Measurements from ENCODE around the gene LPCAT1.
A peak's percentile ranks its signal among the peaks of the same experiment; 100 is the strongest.

LPCAT1 gene

DNA sequence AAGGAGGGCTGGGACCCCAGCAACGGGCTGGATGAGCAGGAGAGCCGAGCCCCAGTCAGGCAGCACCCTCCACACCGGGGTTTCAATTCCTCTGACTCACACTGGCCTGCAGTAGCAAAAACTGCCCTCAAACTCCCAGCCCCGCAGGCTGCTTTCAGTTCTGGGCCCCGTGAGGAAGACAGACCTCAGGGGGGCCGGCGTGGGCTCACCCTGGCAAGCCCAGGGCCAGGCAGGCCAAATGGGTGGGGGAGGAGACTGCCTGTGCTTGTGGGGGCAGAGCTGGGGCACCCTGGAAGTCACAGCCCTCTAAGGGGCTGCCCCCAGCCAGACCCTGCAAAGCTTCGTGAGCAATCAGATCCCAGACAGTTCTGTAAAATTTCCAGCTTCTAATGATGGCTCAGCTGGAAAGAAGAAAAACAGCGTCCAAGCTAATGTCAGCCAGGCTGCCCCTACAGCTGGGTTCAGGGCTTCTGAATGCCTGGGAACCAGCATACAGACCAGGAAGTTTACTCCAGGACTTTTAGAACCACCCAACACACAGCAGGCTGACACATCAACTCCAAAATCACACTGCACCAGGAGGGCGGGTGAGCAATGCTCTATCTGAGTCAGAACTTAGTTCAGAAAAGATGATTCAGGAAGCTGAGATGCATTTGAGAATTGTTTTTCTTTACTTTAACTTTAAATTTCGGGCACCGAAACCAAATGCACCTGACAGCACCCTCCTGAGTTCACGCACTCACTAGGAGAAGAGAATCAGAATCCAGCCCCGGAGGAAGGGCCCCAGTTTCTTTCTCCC lies 34.7 kb downstream of the LPCAT1 start:
- Histone ChIP-seq H3K9me3 (no peaks in the 10 kb centered on the region), H3K36me3 (replicated peaks) (peaks cover 65% of the 10 kb centered on the region), H3K27me3 (ENCODE audit: low read depth) (no peaks in the 10 kb centered on the region), H3K4me1 (no peaks in the 10 kb centered on the region), H3K4me3 (no peak overlapping the region)
- DNase-seq (ENCODE audit: low spot score in 2 of 2): no peak
- in situ Hi-C loops (cut with MboI; ENCODE audit: low sequenced_read_pairs): no loop called here

DNA sequence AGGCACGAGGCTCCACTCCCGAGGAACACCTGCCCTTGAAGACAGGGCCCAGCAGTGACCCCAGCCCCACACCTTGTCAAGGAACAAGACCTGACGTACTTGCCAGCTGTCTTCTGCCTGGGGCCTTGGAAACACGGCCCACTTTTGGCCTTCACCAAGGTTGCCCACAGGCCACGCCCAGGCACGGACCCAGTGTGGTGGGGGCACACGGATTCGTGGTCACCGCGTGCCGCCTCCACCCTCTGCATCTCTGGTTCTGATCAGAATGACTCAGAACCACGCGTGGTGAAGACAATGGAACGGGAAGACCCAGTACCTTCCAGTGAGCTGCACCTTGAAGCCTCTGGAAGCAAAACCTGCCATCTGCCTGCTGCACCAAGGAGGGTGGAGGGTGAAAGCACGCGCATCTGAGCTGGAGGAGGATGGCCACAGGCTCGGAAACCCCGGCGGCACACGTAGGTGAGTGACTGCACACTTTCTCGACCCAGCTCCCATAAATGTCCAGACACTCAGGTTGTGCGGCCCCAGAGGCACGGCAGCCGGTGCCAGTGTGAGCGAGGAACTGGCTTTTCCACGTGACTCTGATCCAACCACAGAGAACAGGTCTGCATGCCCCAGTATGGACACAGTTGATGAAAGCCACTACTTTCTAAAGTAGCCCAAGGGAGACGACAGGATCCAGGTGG lies 36.5 kb downstream of the LPCAT1 start:
- Histone ChIP-seq H3K27me3 (ENCODE audit: low read depth) (no peaks in the 10 kb centered on the region), H3K4me3 (no peak overlapping the region), H3K9me3 (no peaks in the 10 kb centered on the region), H3K36me3 (replicated peaks) (peaks cover 56% of the 10 kb centered on the region), H3K4me1 (no peaks in the 10 kb centered on the region)
- in situ Hi-C loops (cut with MboI; ENCODE audit: low sequenced_read_pairs): no loop called here
- no peak for DNase-seq (ENCODE audit: low spot score in 2 of 2)

DNA sequence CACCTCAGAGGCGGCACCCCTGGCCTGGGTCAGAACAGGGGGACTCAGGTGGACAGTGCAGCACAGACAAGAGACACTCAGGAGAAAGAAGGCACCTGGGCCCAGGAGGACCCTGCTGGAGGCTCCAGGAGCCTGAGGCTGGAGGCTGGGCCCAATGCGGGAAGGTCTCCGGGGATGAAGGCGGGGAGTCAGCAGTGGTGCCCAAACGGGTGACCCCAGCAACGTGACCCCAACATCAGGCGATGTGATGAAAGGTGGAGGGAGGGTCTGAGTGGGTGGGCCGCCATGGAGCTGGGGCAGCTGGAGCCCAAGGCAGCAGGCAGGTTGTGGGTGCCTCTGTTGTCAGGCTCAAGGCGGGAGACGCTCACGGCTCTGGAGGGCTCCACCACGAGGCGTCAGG lies 37.5 kb downstream of the LPCAT1 start:
- H3K27me3 ChIP-seq (ENCODE audit: low read depth): no peaks in the 10 kb centered on the region
- H3K36me3 ChIP-seq (replicated peaks): peaks cover 51% of the 10 kb centered on the region
- H3K4me1 ChIP-seq: no peaks in the 10 kb centered on the region
- DNase-seq (ENCODE audit: low spot score in 2 of 2): no peak
- in situ Hi-C loops (cut with MboI; ENCODE audit: low sequenced_read_pairs): no loop called here
- no peaks in the 10 kb centered on the region for H3K9me3 ChIP-seq
- no peak overlapping the region for H3K4me3 ChIP-seq

DNA sequence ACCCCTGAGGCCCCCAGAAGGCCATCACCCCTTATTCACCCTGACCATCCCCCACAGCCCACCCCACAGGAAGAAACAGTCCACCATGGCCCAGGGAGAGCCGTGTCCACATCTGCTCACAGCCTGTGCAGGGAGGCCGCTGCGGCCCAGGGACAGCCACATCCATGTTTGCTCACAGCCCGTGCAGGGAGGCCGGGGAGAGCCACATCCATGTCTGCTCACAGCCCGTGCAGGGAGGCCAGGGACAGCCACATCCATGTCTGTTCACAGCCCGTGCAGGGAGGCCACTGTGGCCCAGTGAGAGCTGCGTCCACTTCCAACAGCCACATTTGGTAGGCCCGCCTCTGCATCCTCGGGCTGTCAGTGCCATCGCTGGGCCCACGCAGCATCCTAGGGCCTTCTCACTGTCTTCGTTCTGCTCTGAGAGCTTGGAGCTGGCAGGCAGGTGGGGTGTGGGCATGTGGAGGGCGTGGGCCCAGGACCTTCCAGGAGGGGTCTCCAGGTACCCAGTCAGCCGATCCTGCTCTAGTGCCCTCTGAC lies 38.1 kb downstream of the LPCAT1 start:
- no peaks in the 10 kb centered on the region for H3K27me3 ChIP-seq (ENCODE audit: low read depth)
- no peak for DNase-seq (ENCODE audit: low spot score in 2 of 2)
- no peaks in the 10 kb centered on the region for H3K9me3 ChIP-seq
- H3K4me1 ChIP-seq: no peaks in the 10 kb centered on the region
- H3K36me3 ChIP-seq (replicated peaks): peaks cover 46% of the 10 kb centered on the region
- in situ Hi-C loops (cut with MboI; ENCODE audit: low sequenced_read_pairs): no loop called here
- H3K4me3 ChIP-seq: no peak overlapping the region

DNA sequence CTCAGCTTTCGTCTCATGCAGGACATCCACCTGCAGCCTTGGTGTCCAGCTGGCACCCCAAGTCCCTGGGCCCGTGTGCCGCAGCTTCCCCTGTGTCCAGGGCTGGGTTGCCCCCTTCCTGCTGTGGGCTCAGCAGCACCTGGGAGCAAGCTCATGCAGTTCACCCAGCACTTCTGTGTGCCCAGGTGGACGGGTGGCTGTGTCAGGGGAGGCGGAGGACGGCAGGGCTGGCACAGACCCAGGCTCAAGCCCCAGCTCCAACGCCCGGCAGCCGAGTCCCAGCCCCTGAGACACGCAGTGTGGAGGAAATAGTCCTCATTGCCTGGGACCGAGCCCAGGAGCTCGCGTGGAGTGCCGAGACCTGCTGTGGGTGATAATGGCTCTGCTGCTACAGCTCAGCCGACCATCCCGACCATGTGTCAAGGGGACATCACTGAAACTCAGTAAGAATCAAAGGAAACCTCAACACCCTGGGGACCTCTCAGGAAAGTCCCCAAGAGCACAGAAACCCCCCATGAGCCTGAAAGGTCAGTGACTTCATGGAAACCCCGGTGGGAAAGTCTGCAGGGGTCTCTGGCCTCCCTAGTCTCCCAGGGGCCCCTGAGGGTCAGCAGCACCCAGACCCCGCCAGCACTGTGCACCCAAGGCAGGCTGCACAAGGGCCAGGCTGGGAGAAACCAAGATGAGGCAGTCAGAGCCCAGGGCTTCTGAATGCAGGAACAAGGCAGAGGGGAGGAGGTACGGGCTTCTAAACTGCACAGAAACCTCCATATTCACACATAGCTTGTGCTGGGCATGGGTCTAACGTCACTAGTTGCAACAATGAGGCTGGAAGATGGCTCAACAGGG lies 38.8 kb downstream of the LPCAT1 start:
- Histone ChIP-seq H3K36me3 (replicated peaks) (peaks cover 40% of the 10 kb centered on the region), H3K9me3 (no peaks in the 10 kb centered on the region), H3K4me1 (no peaks in the 10 kb centered on the region), H3K27me3 (ENCODE audit: low read depth) (no peaks in the 10 kb centered on the region), H3K4me3 (no peak overlapping the region)
- in situ Hi-C loops (cut with MboI; ENCODE audit: low sequenced_read_pairs): no loop called here
- no peak for DNase-seq (ENCODE audit: low spot score in 2 of 2)

DNA sequence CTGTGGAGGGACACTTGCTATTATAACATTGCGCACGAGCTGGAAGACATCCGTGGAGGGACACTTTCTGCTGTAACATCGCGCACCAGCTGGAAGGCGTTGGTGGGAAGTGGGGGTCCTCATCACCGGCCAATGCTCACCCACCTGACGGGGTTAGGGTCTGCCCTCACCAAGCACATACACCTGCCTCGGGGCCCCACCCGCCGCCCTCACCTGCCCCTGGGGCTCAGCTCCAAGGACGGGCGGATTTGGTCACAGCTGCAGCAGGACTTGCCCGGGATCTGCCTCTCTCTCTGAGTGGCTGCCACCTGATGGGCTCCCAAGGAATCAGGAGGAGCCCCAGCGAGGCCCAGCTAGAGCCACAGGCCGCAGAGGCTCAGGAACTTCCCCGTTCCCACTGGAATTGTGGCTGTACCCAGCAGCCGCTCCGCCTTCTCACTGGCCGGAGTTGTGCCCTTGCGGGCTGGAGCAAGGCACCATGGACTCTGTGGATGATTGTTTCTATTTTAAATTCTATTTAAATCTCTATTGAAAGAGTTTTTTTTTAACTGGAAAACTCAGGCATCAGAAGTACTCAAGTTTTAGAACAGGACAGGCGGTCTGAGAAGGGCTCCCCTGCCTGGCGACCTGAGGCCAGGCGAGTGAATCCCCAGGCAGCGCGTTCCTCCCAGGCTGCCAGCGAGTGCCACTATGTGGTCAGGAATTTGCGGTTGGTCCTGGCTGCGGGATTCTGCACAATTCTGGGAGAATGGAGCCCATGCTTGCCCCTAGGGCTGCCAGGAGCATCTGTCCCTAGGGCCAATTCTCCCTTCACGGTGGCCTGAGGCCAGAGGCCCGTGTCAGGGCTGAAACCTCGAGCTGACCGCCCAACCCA lies 39.7 kb downstream of the LPCAT1 start:
- in situ Hi-C loops (cut with MboI; ENCODE audit: low sequenced_read_pairs): no loop called here
- no peak for DNase-seq (ENCODE audit: low spot score in 2 of 2)
- H3K36me3 ChIP-seq (replicated peaks): peaks cover 43% of the 10 kb centered on the region
- no peaks in the 10 kb centered on the region for H3K9me3 ChIP-seq
- H3K4me3 ChIP-seq: no peak overlapping the region
- no peaks in the 10 kb centered on the region for H3K27me3 ChIP-seq (ENCODE audit: low read depth)
- H3K4me1 ChIP-seq: no peaks in the 10 kb centered on the region

DNA sequence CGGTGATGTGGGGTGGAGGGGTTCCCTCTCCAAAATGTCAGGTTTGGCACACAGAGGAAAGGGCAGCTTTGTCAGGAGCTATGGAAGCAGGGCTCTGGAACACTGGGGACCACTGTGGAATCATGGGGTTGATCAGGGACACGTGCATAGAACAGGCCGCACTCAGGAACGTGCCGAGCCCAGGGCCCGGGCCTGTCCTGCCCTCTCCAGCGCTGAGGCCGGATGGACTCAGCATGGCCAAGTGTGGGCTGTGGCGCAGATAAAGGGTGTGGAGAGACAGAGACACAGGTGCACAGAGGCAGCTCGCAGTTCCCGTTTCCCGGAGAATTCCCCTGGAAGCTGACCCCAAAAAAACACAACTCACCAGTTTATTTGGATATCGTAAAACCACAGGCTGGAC lies 40.7 kb downstream of the LPCAT1 start:
- Histone ChIP-seq H3K27me3 (ENCODE audit: low read depth) (no peaks in the 10 kb centered on the region), H3K4me1 (no peaks in the 10 kb centered on the region), H3K9me3 (no peaks in the 10 kb centered on the region), H3K4me3 (no peak overlapping the region), H3K36me3 (replicated peaks) (peaks cover 38% of the 10 kb centered on the region)
- DNase-seq (ENCODE audit: low spot score in 2 of 2): no peak
- in situ Hi-C loops (cut with MboI; ENCODE audit: low sequenced_read_pairs): no loop called here

DNA sequence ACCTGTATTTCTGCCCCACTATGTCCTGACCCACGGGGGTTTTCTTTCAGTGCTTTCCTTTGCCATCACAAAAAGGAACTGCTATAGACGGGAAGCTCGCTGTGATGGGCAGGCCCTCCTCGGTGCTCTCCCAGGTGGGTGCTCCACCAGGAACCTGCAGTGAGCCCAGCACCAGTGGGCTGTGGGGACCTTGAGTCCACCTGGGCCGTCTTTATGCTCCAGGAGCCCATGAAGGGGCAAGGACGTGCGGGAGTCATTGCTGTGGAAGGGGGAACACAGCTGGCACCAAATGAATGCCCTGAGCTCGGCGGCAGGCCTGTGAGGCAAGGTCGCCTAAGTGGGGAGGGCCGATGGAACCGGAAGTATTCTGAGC lies 41.8 kb downstream of the LPCAT1 start:
- in situ Hi-C loops (cut with MboI; ENCODE audit: low sequenced_read_pairs): no loop called here
- Histone ChIP-seq H3K36me3 (replicated peaks) (peaks cover 32% of the 10 kb centered on the region), H3K9me3 (no peaks in the 10 kb centered on the region), H3K27me3 (ENCODE audit: low read depth) (no peaks in the 10 kb centered on the region), H3K4me3 (no peak overlapping the region), H3K4me1 (no peaks in the 10 kb centered on the region)
- no peak for DNase-seq (ENCODE audit: low spot score in 2 of 2)

DNA sequence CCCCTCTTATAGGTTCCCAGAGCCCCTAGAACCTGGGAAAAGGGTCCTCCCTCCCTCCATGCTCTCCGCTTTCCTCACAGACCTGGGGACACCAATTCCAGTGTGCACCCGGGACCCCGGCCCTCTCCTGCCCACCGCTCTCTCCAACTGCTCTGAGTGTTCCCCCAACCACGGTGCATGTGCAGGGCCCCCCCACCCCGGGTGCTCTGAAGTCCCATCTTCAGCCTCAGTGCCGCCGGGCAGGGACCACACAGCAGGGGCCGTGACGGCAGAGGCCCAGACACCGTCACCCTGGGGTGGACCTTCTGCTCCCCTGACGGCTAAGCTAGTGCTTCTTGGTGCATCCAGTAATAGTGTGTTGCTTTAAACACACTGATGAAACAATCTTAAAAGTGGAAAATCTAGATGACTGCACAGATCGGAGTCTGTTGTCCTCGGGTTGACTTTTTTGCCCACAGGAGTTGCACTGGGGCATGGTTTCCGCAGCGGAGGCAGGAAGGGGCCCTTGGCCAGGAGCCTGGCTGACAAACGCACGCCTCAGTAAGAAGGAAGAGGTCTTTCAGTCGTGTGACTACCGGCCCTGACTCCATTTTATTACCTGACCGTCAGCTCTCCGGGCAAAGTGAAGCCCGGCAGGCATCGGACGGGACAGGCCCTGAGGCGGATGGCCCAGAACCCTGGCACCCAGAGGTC lies 42.3 kb downstream of the LPCAT1 start:
- Histone ChIP-seq H3K4me3 (no peak overlapping the region), H3K27me3 (ENCODE audit: low read depth) (no peaks in the 10 kb centered on the region), H3K9me3 (no peaks in the 10 kb centered on the region), H3K36me3 (replicated peaks) (peaks cover 29% of the 10 kb centered on the region), H3K4me1 (no peaks in the 10 kb centered on the region)
- in situ Hi-C loops (cut with MboI; ENCODE audit: low sequenced_read_pairs): no loop called here
- DNase-seq (ENCODE audit: low spot score in 2 of 2): no peak

DNA sequence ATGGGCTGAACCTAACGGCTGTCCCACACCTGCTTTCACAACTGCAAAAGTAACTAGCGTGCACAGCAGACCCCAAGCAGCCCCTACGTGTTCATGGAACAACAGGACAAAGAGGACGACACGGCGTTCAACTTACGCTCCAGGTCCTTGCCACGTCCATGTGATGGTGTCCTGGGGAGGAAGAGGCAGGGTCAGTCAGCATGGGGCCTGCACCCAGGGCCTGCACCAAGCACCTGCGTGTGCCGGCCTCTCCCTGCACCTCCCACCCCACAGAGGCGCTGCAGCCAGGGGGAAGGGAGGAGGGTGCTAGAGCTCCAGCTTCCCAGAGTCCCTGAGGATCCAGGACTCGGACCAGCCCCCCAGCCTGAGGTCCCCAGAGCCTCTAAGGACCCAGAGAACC lies 43.0 kb downstream of the LPCAT1 start:
- H3K4me3 ChIP-seq: no peak overlapping the region
- H3K36me3 ChIP-seq (replicated peaks): peaks cover 29% of the 10 kb centered on the region
- H3K9me3 ChIP-seq: no peaks in the 10 kb centered on the region
- H3K27me3 ChIP-seq (ENCODE audit: low read depth): no peaks in the 10 kb centered on the region
- in situ Hi-C loops (cut with MboI; ENCODE audit: low sequenced_read_pairs): no loop called here
- no peaks in the 10 kb centered on the region for H3K4me1 ChIP-seq
- no peak for DNase-seq (ENCODE audit: low spot score in 2 of 2)

DNA sequence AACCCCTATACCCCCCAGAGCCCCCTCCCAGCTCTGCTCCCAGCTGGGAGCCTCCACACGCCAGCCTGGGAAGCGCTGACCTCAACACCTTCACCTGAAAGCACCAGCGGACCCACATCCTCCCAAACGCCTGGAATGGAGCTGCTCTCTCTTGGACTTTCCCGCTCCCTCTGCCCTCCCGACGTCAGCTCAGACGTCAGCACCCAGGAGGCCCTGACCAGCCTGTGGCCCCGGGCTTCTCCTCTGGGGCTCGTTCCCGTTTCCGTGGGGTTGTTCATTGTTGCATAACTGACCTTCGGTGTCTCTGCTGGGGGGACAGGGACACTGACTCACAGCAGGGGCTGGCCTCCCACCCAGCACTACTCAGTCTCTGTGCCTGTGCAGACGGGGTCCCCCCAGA lies 43.5 kb downstream of the LPCAT1 start:
- Histone ChIP-seq H3K9me3 (no peaks in the 10 kb centered on the region), H3K4me1 (no peaks in the 10 kb centered on the region), H3K36me3 (replicated peaks) (peaks cover 28% of the 10 kb centered on the region), H3K27me3 (ENCODE audit: low read depth) (no peaks in the 10 kb centered on the region), H3K4me3 (no peak overlapping the region)
- in situ Hi-C loops (cut with MboI; ENCODE audit: low sequenced_read_pairs): no loop called here
- no peak for DNase-seq (ENCODE audit: low spot score in 2 of 2)

DNA sequence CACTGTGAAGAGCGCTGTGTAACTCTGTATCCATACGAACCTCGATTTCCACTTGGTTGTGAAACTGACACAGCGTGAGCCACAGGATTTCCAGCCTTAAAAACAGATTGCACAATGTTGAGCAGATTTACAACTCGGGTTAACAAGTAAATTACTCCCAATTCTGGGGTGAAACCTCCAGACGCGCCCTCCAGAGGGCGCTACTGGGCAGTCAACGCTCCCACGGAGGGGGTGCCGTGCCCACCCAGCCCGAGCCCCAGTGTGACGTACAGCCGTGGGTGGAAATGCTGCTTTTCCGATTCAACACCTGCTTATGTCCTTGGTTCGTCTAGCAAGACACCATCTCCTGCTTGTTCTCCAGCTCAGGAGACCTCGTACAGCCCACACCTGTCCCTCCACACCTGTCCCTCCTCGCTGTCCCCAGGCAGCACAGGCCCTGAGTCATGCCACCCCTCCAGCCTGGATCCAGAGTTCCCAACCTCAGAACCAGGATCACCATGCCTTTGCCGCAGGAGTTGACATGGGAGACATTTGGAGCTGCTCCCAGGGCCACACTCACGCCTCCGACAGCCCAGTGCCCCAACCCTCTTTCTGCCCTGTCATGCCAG lies 44.1 kb downstream of the LPCAT1 start:
- in situ Hi-C loops (cut with MboI; ENCODE audit: low sequenced_read_pairs): no loop called here
- peak in 1 of 2 experiments; percentile 58 for DNase-seq (ENCODE audit: low spot score in 2 of 2)
- H3K36me3 ChIP-seq (replicated peaks): peaks cover 29% of the 10 kb centered on the region

More for the DNA sequence above, 44.1 kb downstream of the LPCAT1 start:
- no peak overlapping the region for H3K4me3 ChIP-seq
- no peaks in the 10 kb centered on the region for H3K9me3 ChIP-seq
- no peaks in the 10 kb centered on the region for H3K27me3 ChIP-seq (ENCODE audit: low read depth)
- H3K4me1 ChIP-seq: no peaks in the 10 kb centered on the region

All from HAP-1 (cell line).